HEK293 (cell line): Measurements from ENCODE around the gene C17orf113.

Source experiments
- CTCF ChIA-PET: fragments of 350-600 bp; formaldehyde crosslinking; extraction: SDS; loops from one replicate; lab custom pipeline; 2021; ENCODE audit warnings: antibody characterized with exemption; lab: Yijun Ruan, JAX
- POLR2A ChIA-PET: fragments of 300-600 bp; formaldehyde crosslinking; extraction: SDS; loops from one replicate; lab custom pipeline; 2020; ENCODE audit warnings: antibody characterized with exemption, inconsistent platforms; lab: Yijun Ruan, JAX
- H3K27ac ChIP-seq: fragments of 200-500 bp; sonication (Bioruptor generic); 2 replicates; pipeline ENCODE4 v1.5.1; 2014; ENCODE audit warnings: low read depth, low read length, control low read depth, inconsistent platforms; ENCODE audit errors: extremely low read depth
- H3K36me3 ChIP-seq, 2 experiments: fragments of 200-500 bp in 1 of 2; sonication (Bioruptor generic) in 1 of 2; 1 replicate in 1 of 2; 2 replicates in 1 of 2; pipeline ENCODE4 v1.5.1; 2014 to 2017; ENCODE audit warnings: inconsistent platforms in 2 of 2, low read length in 2 of 2; ENCODE audit not compliant: control insufficient read depth in 2 of 2, insufficient read depth in 1 of 2
- H3K4me1 ChIP-seq: fragments of 200-500 bp; sonication (Bioruptor generic); 2 replicates; pipeline ENCODE4 v1.5.1; 2014; ENCODE audit warnings: mild to moderate bottlenecking, low read length, inconsistent platforms; ENCODE audit not compliant: control insufficient read depth, insufficient read depth
- H3K4me3 ChIP-seq: 2 replicates; pipeline ENCODE4 v1.5.1; 2011; ENCODE audit warnings: low read depth, mild to moderate bottlenecking, control low read depth, low read length, moderate library complexity
- H3K9me3 ChIP-seq: fragments of 200-500 bp; sonication (Bioruptor generic); 2 replicates; pipeline ENCODE4 v1.5.1; 2014; ENCODE audit warnings: low read depth, low read length, inconsistent platforms; ENCODE audit not compliant: control insufficient read depth, insufficient read depth
- GLI2 ChIP-seq: fragments of 450-650 bp; formaldehyde crosslinking; IDR thresholded peaks from 2 replicates; pipeline ENCODE4; 2017; ENCODE audit warnings: missing biosample characterization, missing genetic modification characterization, low read depth, borderline replicate concordance
- KLF7 ChIP-seq: fragments of 450-650 bp; formaldehyde crosslinking; IDR thresholded peaks from 2 replicates; pipeline ENCODE4 v1.5.1; 2016; ENCODE audit warnings: missing biosample characterization, missing genetic modification characterization, borderline replicate concordance
- PRDM10 ChIP-seq: fragments of 450-650 bp; formaldehyde crosslinking; IDR thresholded peaks from 2 replicates; pipeline ENCODE4 v1.5.1; 2016; ENCODE audit warnings: missing biosample characterization, missing genetic modification characterization
- REPIN1 ChIP-seq: fragments of 450-650 bp; formaldehyde crosslinking; IDR thresholded peaks from 2 replicates; pipeline ENCODE4 v1.5.1; 2017; ENCODE audit warnings: missing biosample characterization, missing genetic modification characterization, low read depth
- REST ChIP-seq: fragments of 450-650 bp; formaldehyde crosslinking; IDR thresholded peaks from 2 replicates; pipeline ENCODE4 v1.5.1; 2016; ENCODE audit warnings: missing biosample characterization, missing genetic modification characterization
- TCF7L2 ChIP-seq: IDR thresholded peaks from 2 replicates; pipeline ENCODE4 v1.6.1; 2011; ENCODE audit warnings: low read depth, mild to moderate bottlenecking, inconsistent platforms, low read length, moderate library complexity, borderline replicate concordance
- ZBTB17 ChIP-seq: fragments of 450-650 bp; formaldehyde crosslinking; IDR thresholded peaks from 2 replicates; pipeline ENCODE4 v1.5.1; 2016; ENCODE audit warnings: missing biosample characterization, missing genetic modification characterization
- ZNF175 ChIP-seq: fragments of 450-650 bp; formaldehyde crosslinking; IDR thresholded peaks from 2 replicates; pipeline ENCODE4 v1.5.1; 2016; ENCODE audit warnings: missing biosample characterization, missing genetic modification characterization
- ZNF184 ChIP-seq: fragments of 450-650 bp; IDR thresholded peaks from 2 replicates; pipeline ENCODE4 v1.5.1; 2018; ENCODE audit warnings: missing biosample characterization, mild to moderate bottlenecking, missing genetic modification characterization
- ZNF37A ChIP-seq: fragments of 450-650 bp; IDR thresholded peaks from 2 replicates; pipeline ENCODE4 v1.5.1; 2018; ENCODE audit warnings: missing biosample characterization, missing genetic modification characterization
- ZNF514 ChIP-seq: fragments of 450-650 bp; formaldehyde crosslinking; IDR thresholded peaks from 2 replicates; pipeline ENCODE4 v1.5.1; 2016; ENCODE audit warnings: missing biosample characterization, missing genetic modification characterization
- ZNF561 ChIP-seq: fragments of 450-650 bp; IDR thresholded peaks from 2 replicates; pipeline ENCODE4 v1.5.1; 2018; ENCODE audit warnings: missing biosample characterization, missing genetic modification characterization, borderline replicate concordance
- ZNF610 ChIP-seq: fragments of 450-650 bp; formaldehyde crosslinking; IDR thresholded peaks from 2 replicates; pipeline ENCODE4 v1.5.1; 2016; ENCODE audit warnings: missing biosample characterization, missing genetic modification characterization, borderline replicate concordance
- ZSCAN16 ChIP-seq: fragments of 450-650 bp; formaldehyde crosslinking; IDR thresholded peaks from 2 replicates; pipeline ENCODE4 v1.5.1; 2016; ENCODE audit warnings: missing biosample characterization, missing genetic modification characterization
- ZXDB ChIP-seq: fragments of 450-650 bp; formaldehyde crosslinking; IDR thresholded peaks from 2 replicates; pipeline ENCODE4 v1.5.1; 2016; ENCODE audit warnings: missing biosample characterization, missing genetic modification characterization
- TF ChIP-seq, protein P1 (sequence below): fragments of 450-650 bp; formaldehyde crosslinking; IDR thresholded peaks from 2 replicates; pipeline ENCODE4 v1.5.1; 2016; ENCODE audit warnings: missing biosample characterization, missing genetic modification characterization, low read depth
- TF ChIP-seq, protein P2 (sequence below): fragments of 450-650 bp; formaldehyde crosslinking; conservative IDR thresholded peaks from 2 replicates; pipeline ENCODE4 v1.5.1; 2016; ENCODE audit warnings: low read depth, missing biosample characterization, missing genetic modification characterization

The C17orf113 gene

GRCh38 chr17:42018988-42019387, 31.4 kb downstream of the C17orf113 start:
- Histone ChIP-seq H3K36me3 (peaks cover 27 to 33% of the 10 kb centered on the region in 2 experiments; a peak in 2 of 3 replicates), H3K9me3 (no peaks in the 10 kb centered on the region), H3K4me3 (no peak overlapping the region), H3K27ac (no peak overlapping the region), H3K4me1 (peaks cover 3% of the 10 kb centered on the region; the same call in 1 of the 2 replicates)
- ChIA-PET CTCF (interaction anchor here (0.6 to 12.6 kb wide), 14 partner anchors 7 to 212 kb away, joined by 3 to 260 read pairs (median 8); partner anchors contain the start of genes CNP, DHX58, HSPB9 and KAT2A), POLR2A (interaction anchor here (0.5 to 5.4 kb wide), 7 partner anchors 8 to 370 kb away, joined by 3 to 50 read pairs (median 4); partner anchors contain the start of genes CNP, EIF1, JUP and KAT2A)
- TF ChIP-seq REST, result no peak
- TF ChIP-seq ZNF561, result no peak
- TF ChIP-seq, protein P1, sequence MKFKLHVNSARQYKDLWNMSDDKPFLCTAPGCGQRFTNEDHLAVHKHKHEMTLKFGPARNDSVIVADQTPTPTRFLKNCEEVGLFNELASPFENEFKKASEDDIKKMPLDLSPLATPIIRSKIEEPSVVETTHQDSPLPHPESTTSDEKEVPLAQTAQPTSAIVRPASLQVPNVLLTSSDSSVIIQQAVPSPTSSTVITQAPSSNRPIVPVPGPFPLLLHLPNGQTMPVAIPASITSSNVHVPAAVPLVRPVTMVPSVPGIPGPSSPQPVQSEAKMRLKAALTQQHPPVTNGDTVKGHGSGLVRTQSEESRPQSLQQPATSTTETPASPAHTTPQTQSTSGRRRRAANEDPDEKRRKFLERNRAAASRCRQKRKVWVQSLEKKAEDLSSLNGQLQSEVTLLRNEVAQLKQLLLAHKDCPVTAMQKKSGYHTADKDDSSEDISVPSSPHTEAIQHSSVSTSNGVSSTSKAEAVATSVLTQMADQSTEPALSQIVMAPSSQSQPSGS (tag by site-specific recombination), result no peak
- TF ChIP-seq ZNF175 (tag by site-specific recombination), result no peak

DNA sequence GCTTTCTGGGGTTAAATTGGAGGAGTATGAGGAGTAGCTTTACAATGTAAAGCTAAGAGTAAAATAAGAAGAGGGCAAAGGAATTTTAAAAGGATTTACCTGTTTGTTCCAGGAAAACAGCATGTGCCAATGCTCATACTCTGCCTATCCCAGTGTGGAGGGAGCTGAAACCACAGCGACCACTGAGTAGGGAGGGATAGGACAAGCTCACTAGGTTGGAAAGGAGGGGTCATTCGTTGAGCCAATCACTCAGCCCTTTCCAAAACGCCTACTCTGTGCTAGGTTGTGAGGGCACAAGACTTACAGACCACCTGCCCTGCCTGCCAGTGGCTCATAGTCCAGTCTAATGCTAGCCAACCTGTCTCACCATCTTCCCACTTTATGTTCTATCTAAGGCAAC, 32.1 kb downstream of the C17orf113 start:
- peaks cover 24 to 27% of the 10 kb centered on the region in 2 experiments; a peak in 2 of 3 replicates for H3K36me3 ChIP-seq
- H3K9me3 ChIP-seq, result no peaks in the 10 kb centered on the region
- ChIA-PET CTCF (interaction anchor here (0.7 to 12.6 kb wide), 14 partner anchors 8 to 745 kb away, joined by 3 to 260 read pairs (median 8); partner anchors contain the start of genes CNP, DHX58, HSPB9 and KAT2A), POLR2A (interaction anchor here (0.5 to 5.4 kb wide), 12 partner anchors 9 to 664 kb away, joined by 3 to 50 read pairs (median 5); partner anchors contain the start of genes ACLY, CAVIN1, CNP and CNTNAP1)
- H3K4me3 ChIP-seq, result peak overlapping the region; percentile 79
- H3K27ac ChIP-seq, result 0 out of 2 replicates have a peak overlapping the region, but pooled peaks have one; percentile 91
- TF ChIP-seq KLF7 (tag by site-specific recombination) (no peak), PRDM10 (tag by site-specific recombination) (peak; percentile 87), ZBTB17 (tag by site-specific recombination) (no peak), GLI2 (tag by site-specific recombination) (no peak), ZNF514 (no peak), ZSCAN16 (no peak)
- TF ChIP-seq, all 188 proteins: peak for 1
- peaks cover 3% of the 10 kb centered on the region; the same call in 1 of the 2 replicates for H3K4me1 ChIP-seq

GRCh38 chr17:42017866-42018200, 32.6 kb downstream of the C17orf113 start:
- POLR2A ChIA-PET, result interaction anchor here (0.6 to 5.4 kb wide), 25 partner anchors 9 to 980 kb away, joined by 3 to 50 read pairs (median 4); partner anchors contain the start of genes ACLY, CAVIN1, CNP and CNTNAP1
- TF ChIP-seq, protein P2, sequence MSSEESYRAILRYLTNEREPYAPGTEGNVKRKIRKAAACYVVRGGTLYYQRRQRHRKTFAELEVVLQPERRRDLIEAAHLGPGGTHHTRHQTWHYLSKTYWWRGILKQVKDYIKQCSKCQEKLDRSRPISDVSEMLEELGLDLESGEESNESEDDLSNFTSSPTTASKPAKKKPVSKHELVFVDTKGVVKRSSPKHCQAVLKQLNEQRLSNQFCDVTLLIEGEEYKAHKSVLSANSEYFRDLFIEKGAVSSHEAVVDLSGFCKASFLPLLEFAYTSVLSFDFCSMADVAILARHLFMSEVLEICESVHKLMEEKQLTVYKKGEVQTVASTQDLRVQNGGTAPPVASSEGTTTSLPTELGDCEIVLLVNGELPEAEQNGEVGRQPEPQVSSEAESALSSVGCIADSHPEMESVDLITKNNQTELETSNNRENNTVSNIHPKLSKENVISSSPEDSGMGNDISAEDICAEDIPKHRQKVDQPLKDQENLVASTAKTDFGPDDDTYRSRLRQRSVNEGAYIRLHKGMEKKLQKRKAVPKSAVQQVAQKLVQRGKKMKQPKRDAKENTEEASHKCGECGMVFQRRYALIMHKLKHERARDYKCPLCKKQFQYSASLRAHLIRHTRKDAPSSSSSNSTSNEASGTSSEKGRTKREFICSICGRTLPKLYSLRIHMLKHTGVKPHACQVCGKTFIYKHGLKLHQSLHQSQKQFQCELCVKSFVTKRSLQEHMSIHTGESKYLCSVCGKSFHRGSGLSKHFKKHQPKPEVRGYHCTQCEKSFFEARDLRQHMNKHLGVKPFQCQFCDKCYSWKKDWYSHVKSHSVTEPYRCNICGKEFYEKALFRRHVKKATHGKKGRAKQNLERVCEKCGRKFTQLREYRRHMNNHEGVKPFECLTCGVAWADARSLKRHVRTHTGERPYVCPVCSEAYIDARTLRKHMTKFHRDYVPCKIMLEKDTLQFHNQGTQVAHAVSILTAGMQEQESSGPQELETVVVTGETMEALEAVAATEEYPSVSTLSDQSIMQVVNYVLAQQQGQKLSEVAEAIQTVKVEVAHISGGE (tag by site-specific recombination), result no peak
- TF ChIP-seq ZNF610 (tag by site-specific recombination) (no peak), ZNF37A (tag by site-specific recombination) (no peak), GLI2 (tag by site-specific recombination) (no peak), TCF7L2 (peak; percentile 50; the same call in 1 of the 2 replicates), ZNF184 (tag by site-specific recombination) (no peak), ZNF561 (0 out of 2 replicates have a peak, but pooled peaks have one; percentile 15), REPIN1 (tag by site-specific recombination) (no peak), ZXDB (tag by site-specific recombination) (no peak)

More at GRCh38 chr17:42017866-42018200, 32.6 kb downstream of the C17orf113 start:
- Histone ChIP-seq H3K4me3 (peak overlapping the region; percentile 79), H3K4me1 (peaks cover 3% of the 10 kb centered on the region; the same call in 1 of the 2 replicates), H3K36me3 (peaks cover 19 to 22% of the 10 kb centered on the region in 2 experiments; a peak in 2 of 3 replicates), H3K27ac (peak overlapping the region; percentile 91), H3K9me3 (no peaks in the 10 kb centered on the region)
- CTCF ChIA-PET, result interaction anchor here (0.6 to 12.6 kb wide), 16 partner anchors 9 to 746 kb away, joined by 3 to 260 read pairs (median 6); partner anchors contain the start of genes CNP, DHX58, HSPB9 and KAT2A
